Measurements from ENCODE around the gene C2CD2. TPM values are rescaled to one million over a fixed set of nuclear protein-coding genes. Genes with fewer than 3 reads are reported as not detected.
A peak's percentile ranks its signal among the peaks of the same experiment; 100 is the strongest.

Gene C2CD2
- polyA plus RNA-seq, 1 of the 3 experiments (the other 2 are of a cell fraction): 9.7 TPM

DNA sequence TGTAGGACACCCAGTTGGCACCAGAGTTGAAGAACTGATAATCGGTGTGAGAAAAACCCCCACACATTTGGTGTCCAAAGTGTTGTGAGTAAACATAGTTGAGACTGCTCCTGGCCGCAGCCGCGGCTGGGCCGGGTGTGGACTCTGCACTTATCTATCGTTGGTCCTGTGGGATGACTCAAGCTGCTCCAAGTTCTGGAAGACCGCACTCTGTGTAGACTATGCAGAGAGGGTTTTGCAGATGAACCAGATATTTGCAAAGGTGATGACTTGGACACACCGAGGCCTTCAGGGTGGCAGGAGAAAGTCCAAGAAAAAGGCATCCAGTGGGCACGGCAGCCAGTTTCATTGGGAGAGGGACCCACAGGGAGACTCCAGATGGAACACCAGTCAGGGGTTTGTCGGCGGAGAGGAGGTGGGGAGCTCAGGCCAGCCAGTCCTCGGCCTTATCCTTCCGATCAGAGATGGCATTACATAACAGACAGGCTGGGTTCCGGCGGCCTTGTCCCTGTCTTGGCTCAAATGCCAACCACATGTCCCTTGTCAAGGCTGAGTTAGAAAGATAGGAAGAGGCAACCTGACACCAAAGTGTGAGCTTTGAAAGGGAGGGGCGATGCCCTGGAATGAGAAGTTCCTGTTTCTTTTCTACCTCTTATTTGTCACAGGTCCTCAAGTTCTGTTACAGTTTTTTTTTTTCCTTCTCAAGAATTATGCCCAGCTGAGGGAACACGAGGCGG lies 21.1 kb downstream of the C2CD2 start:
- peak overlapping the region; percentile 43 to 78 for H3K27ac ChIP-seq (ENCODE audit: low read depth in 2 of 2, low read length in 1 of 2)
- H3K79me2 ChIP-seq (ENCODE audit: insufficient read depth): peaks cover 7% of the 10 kb centered on the region
- 53% methylated on average over 4 of the region's 18 CpGs for WGBS (ENCODE audit: low lambda C conversion rate)
- ChIA-PET POLR2A (interaction anchor here (0.6 kb wide), 1 partner anchor 55 kb away, joined by 4 read pairs; no protein-coding TSS in a partner anchor), CTCF (interaction anchor here (0.6 to 1.6 kb wide), 4 partner anchors 28 to 315 kb away, joined by 3 to 5 read pairs (median 4); no protein-coding TSS in a partner anchor)
- H3K4me3 ChIP-seq (ENCODE audit: low read depth in 2 of 2, low read length in 1 of 2): no peak overlapping the region
- peaks cover 2% of the 10 kb centered on the region for H3F3A ChIP-seq (replicated peaks; ENCODE audit: insufficient read depth)
- no peak overlapping the region for H3K9ac ChIP-seq
- peak; percentile 75 for DNase-seq
- H3K27me3 ChIP-seq (ENCODE audit: insufficient read depth): no peaks in the 10 kb centered on the region
- TF ChIP-seq EP300 (IDR thresholded peaks at IDR 0.05; ENCODE audit: borderline replicate concordance in 1 of 2, low read depth in 1 of 2, low read length in 1 of 2): peak in 1 of 2 experiments; percentile 48; a peak in 1 of 4 replicates
- TF ChIP-seq ELF1 (IDR thresholded peaks at IDR 0.05): no peak
- peak; percentile 39; the same call in 1 of the 2 replicates for TF ChIP-seq TCF12 (IDR thresholded peaks at IDR 0.05)
- TF ChIP-seq, protein P1, sequence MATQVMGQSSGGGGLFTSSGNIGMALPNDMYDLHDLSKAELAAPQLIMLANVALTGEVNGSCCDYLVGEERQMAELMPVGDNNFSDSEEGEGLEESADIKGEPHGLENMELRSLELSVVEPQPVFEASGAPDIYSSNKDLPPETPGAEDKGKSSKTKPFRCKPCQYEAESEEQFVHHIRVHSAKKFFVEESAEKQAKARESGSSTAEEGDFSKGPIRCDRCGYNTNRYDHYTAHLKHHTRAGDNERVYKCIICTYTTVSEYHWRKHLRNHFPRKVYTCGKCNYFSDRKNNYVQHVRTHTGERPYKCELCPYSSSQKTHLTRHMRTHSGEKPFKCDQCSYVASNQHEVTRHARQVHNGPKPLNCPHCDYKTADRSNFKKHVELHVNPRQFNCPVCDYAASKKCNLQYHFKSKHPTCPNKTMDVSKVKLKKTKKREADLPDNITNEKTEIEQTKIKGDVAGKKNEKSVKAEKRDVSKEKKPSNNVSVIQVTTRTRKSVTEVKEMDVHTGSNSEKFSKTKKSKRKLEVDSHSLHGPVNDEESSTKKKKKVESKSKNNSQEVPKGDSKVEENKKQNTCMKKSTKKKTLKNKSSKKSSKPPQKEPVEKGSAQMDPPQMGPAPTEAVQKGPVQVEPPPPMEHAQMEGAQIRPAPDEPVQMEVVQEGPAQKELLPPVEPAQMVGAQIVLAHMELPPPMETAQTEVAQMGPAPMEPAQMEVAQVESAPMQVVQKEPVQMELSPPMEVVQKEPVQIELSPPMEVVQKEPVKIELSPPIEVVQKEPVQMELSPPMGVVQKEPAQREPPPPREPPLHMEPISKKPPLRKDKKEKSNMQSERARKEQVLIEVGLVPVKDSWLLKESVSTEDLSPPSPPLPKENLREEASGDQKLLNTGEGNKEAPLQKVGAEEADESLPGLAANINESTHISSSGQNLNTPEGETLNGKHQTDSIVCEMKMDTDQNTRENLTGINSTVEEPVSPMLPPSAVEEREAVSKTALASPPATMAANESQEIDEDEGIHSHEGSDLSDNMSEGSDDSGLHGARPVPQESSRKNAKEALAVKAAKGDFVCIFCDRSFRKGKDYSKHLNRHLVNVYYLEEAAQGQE (IDR thresholded peaks at IDR 0.05; ENCODE audit: low read depth, low read length): no peak
- TF ChIP-seq, protein P2, sequence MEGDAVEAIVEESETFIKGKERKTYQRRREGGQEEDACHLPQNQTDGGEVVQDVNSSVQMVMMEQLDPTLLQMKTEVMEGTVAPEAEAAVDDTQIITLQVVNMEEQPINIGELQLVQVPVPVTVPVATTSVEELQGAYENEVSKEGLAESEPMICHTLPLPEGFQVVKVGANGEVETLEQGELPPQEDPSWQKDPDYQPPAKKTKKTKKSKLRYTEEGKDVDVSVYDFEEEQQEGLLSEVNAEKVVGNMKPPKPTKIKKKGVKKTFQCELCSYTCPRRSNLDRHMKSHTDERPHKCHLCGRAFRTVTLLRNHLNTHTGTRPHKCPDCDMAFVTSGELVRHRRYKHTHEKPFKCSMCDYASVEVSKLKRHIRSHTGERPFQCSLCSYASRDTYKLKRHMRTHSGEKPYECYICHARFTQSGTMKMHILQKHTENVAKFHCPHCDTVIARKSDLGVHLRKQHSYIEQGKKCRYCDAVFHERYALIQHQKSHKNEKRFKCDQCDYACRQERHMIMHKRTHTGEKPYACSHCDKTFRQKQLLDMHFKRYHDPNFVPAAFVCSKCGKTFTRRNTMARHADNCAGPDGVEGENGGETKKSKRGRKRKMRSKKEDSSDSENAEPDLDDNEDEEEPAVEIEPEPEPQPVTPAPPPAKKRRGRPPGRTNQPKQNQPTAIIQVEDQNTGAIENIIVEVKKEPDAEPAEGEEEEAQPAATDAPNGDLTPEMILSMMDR (IDR thresholded peaks at IDR 0.05): no peak
- no peak for TF ChIP-seq FOSL2 (IDR thresholded peaks at IDR 0.05; ENCODE audit: borderline replicate concordance, low read depth)
- TF ChIP-seq RCOR1 (IDR thresholded peaks at IDR 0.05; ENCODE audit: low read length): peak; percentile 71; the same call in 1 of the 2 replicates
- TF ChIP-seq MXI1 (IDR thresholded peaks at IDR 0.05; ENCODE audit: low read depth, low read length): peak; percentile 27; the same call in 1 of the 2 replicates
- peak; percentile 81 for TF ChIP-seq GATA2 (CRISPR knock-in tag; IDR thresholded peaks at IDR 0.05)
- no peaks in the 10 kb centered on the region for H3K9me3 ChIP-seq
- H4K20me1 ChIP-seq (ENCODE audit: insufficient read depth): no peaks in the 10 kb centered on the region
- peak overlapping the region; percentile 41 for H3K4me2 ChIP-seq
- no peaks in the 10 kb centered on the region for H3K9me2 ChIP-seq
- peak overlapping the region; percentile 59; the same call in 1 of the 2 replicates for H2AFZ ChIP-seq (ENCODE audit: low read depth)
- H3K4me1 ChIP-seq (ENCODE audit: control insufficient read depth in 1 of 2, insufficient read depth in 2 of 2, low read depth in 1 of 2, low read length in 1 of 2): peaks cover 5 to 13% of the 10 kb centered on the region in 2 experiments; a peak in 1 of 4 replicates
- no peaks in the 10 kb centered on the region for H3K36me3 ChIP-seq (replicated peaks in 1 of 2; ENCODE audit: control insufficient read depth in 1 of 2, insufficient read depth in 2 of 2, low read length in 1 of 2)

DNA sequence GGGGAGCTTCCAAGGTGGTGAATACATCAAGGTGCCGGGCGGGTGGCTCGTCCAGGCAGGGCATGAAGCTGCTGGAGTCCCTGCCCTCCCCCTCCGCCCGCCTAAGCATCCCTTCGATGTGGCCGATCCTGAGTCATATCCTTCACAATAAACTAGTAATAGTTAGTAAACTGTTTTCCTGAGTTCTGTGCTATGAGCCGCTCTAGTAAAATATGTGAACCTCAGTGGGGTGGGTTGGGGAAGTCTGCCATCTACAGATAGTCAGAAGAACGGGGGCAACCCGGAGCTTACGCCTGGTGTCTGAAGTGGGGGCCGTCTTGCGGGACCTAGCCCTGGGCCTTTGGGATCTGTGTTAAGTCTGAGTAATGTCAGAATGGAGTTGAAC lies 21.6 kb downstream of the C2CD2 start:
- Histone ChIP-seq H3K36me3 (replicated peaks in 1 of 2; ENCODE audit: control insufficient read depth in 1 of 2, insufficient read depth in 2 of 2, low read length in 1 of 2) (no peaks in the 10 kb centered on the region), H3K4me1 (ENCODE audit: control insufficient read depth in 1 of 2, insufficient read depth in 2 of 2, low read depth in 1 of 2, low read length in 1 of 2) (peaks cover 5 to 13% of the 10 kb centered on the region in 2 experiments; a peak in 1 of 4 replicates), H3K9ac (no peak overlapping the region), H3K79me2 (ENCODE audit: insufficient read depth) (peaks cover 7% of the 10 kb centered on the region), H4K20me1 (ENCODE audit: insufficient read depth) (no peaks in the 10 kb centered on the region), H3F3A (replicated peaks; ENCODE audit: insufficient read depth) (peaks cover 2% of the 10 kb centered on the region), H2AFZ (ENCODE audit: low read depth) (no peak overlapping the region), H3K4me3 (ENCODE audit: low read depth in 2 of 2, low read length in 1 of 2) (no peak overlapping the region), H3K4me2 (peak overlapping the region; percentile 41), H3K9me2 (no peaks in the 10 kb centered on the region), H3K27me3 (ENCODE audit: insufficient read depth) (no peaks in the 10 kb centered on the region), H3K27ac (ENCODE audit: low read depth in 2 of 2, low read length in 1 of 2) (peak overlapping the region in 1 of 2 experiments; percentile 78; a peak in 2 of 4 replicates), H3K9me3 (no peaks in the 10 kb centered on the region)
- WGBS (ENCODE audit: low lambda C conversion rate): 53% methylated on average over 4 of the region's 13 CpGs
- POLR2A ChIA-PET: no interaction called here
- no peak for DNase-seq
- TF ChIP-seq NFIC (IDR thresholded peaks at IDR 0.05; ENCODE audit: borderline replicate concordance) (0 out of 2 replicates have a peak, but pooled peaks have one; percentile 9), GABPA (IDR thresholded peaks at IDR 0.05; ENCODE audit: low read depth) (no peak), EP300 (IDR thresholded peaks at IDR 0.05; ENCODE audit: borderline replicate concordance in 1 of 2, low read depth in 1 of 2, low read length in 1 of 2) (peak in 1 of 2 experiments; percentile 41; a peak in 1 of 4 replicates)
- TF ChIP-seq, protein P3, sequence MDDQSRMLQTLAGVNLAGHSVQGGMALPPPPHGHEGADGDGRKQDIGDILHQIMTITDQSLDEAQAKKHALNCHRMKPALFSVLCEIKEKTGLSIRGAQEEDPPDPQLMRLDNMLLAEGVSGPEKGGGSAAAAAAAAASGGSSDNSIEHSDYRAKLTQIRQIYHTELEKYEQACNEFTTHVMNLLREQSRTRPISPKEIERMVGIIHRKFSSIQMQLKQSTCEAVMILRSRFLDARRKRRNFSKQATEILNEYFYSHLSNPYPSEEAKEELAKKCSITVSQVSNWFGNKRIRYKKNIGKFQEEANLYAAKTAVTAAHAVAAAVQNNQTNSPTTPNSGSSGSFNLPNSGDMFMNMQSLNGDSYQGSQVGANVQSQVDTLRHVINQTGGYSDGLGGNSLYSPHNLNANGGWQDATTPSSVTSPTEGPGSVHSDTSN (IDR thresholded peaks at IDR 0.05): 0 out of 2 replicates have a peak, but pooled peaks have one; percentile 3
- TF ChIP-seq, protein P2 (IDR thresholded peaks at IDR 0.05): peak; percentile 38
- CTCF ChIA-PET: interaction anchor here (1.0 to 1.6 kb wide), 2 partner anchors 29 to 116 kb away, joined by 3 read pairs; no protein-coding TSS in a partner anchor
